Measurements from ENCODE around the gene CCT8. TPM values are rescaled to one million over a fixed set of nuclear protein-coding genes. Genes with fewer than 3 reads are reported as not detected.

The CCT8 gene
- total and polyA plus RNA-seq, 10 of the 15 experiments (the other 5 are each of a cell fraction or from before 2014, with no cell fraction given), result 321 to 696 (median 471) TPM

DNA sequence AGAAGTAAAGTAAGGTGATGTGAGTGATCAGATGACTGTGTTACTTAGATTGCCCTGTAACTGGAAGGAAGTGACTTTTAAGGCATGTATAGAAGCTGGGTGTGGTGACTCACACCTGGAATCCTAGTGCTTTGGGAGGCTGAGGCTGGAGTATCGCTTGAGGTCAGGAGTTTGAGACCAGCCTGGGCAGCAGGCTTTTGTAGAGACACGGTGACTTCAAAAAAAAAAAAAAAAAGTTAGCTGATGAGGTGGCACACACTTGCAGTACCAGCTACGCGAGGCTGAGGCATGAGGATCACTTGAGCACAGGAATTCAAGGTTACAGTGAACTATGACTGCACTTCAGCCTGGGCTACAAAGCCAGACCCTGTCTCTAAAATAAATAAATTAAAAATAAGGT is 51.3 kb downstream of the CCT8 start (continued):
- TF ChIP-seq MEF2B (IDR thresholded peaks at IDR 0.05; ENCODE audit: partially characterized antibody, poor library complexity, severe bottlenecking), result no peak
- TF ChIP-seq PBX3 (IDR thresholded peaks at IDR 0.05; ENCODE audit: insufficient replicate concordance, low read depth, low read length), result no peak

DNA sequence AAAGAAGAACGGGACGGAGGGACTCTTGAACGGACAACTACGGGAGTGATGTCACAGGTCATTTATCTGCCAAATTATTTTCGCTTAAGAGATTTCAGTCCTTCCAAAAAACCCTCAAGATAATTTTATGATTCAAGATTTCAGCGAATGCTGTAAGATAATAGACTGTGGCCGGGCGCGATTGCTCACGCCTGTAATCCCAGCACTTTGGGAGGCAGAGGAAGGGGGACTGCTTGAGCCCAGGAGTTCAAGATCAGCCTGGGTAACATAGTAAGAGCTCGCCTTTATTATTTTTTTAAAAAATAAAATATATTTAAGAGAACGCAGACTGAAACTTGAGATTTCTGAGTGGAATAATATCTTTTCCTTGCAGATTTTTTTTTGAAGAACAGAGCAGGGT is 54.9 kb downstream of the CCT8 start:
- intact Hi-C loops (cut with micrococcal nuclease; ENCODE audit: unreplicated experiment), result no loop called here
- under 1% methylated on average over 12 of the region's 12 CpGs for WGBS (ENCODE audit: insufficient coverage, insufficient replicate concordance, low lambda C conversion rate, missing lambda C conversion rate)
- TSS peak; percentile 83 for BruUV-seq (replicated peaks)
- TF ChIP-seq SUZ12 (IDR thresholded peaks at IDR 0.05; ENCODE audit: unreplicated experiment), result no peak
- TF ChIP-seq CBFB (IDR thresholded peaks at IDR 0.05; ENCODE audit: low read depth), result no peak
- no peak for TF ChIP-seq ZNF207 (IDR thresholded peaks at IDR 0.05; ENCODE audit: borderline replicate concordance)
- TF ChIP-seq ZNF622 (IDR thresholded peaks at IDR 0.05), result no peak
- no peak for TF ChIP-seq MEF2A (IDR thresholded peaks at IDR 0.05; ENCODE audit: insufficient read depth, low read depth, low read length)
- no peak for TF ChIP-seq SMARCA5 (IDR thresholded peaks at IDR 0.05)
- TF ChIP-seq ZBTB4 (CRISPR knock-in tag; IDR thresholded peaks at IDR 0.05), result no peak
- no peak for TF ChIP-seq EED (IDR thresholded peaks at IDR 0.05; ENCODE audit: low read depth)
- TF ChIP-seq NBN (IDR thresholded peaks at IDR 0.05), result no peak
- TF ChIP-seq ZBED1 (IDR thresholded peaks at IDR 0.05; ENCODE audit: borderline replicate concordance), result no peak
- TF ChIP-seq JUND (IDR thresholded peaks at IDR 0.05; ENCODE audit: low read depth, low read length), result no peak
- TF ChIP-seq SPI1 (IDR thresholded peaks at IDR 0.05; ENCODE audit: borderline replicate concordance, insufficient read depth, low read depth, low read length), result no peak
- TF ChIP-seq PAX5 (IDR thresholded peaks at IDR 0.05; ENCODE audit: borderline replicate concordance, low read depth, low read length), result no peak
- TF ChIP-seq, protein P1, sequence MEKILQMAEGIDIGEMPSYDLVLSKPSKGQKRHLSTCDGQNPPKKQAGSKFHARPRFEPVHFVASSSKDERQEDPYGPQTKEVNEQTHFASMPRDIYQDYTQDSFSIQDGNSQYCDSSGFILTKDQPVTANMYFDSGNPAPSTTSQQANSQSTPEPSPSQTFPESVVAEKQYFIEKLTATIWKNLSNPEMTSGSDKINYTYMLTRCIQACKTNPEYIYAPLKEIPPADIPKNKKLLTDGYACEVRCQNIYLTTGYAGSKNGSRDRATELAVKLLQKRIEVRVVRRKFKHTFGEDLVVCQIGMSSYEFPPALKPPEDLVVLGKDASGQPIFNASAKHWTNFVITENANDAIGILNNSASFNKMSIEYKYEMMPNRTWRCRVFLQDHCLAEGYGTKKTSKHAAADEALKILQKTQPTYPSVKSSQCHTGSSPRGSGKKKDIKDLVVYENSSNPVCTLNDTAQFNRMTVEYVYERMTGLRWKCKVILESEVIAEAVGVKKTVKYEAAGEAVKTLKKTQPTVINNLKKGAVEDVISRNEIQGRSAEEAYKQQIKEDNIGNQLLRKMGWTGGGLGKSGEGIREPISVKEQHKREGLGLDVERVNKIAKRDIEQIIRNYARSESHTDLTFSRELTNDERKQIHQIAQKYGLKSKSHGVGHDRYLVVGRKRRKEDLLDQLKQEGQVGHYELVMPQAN (conservative IDR thresholded peaks at IDR 0.05), result no peak
- TF ChIP-seq BACH1 (IDR thresholded peaks at IDR 0.05; ENCODE audit: borderline replicate concordance), result no peak
- TF ChIP-seq SRF (IDR thresholded peaks at IDR 0.05; ENCODE audit: low read depth in 2 of 2, low read length in 2 of 2), result no peak

More for the DNA sequence above, 54.9 kb downstream of the CCT8 start:
- in situ Hi-C loops (cut with MboI), result no loop called here
- Histone ChIP-seq H3K9me3 (replicated peaks; ENCODE audit: control insufficient read depth, insufficient read depth, low read length) (no peaks in the 10 kb centered on the region), H4K20me1 (ENCODE audit: control insufficient read depth, insufficient read depth) (no peaks in the 10 kb centered on the region), H3K9ac (ENCODE audit: control insufficient read depth, insufficient read depth, low read length) (peak overlapping the region; percentile 88), H3K79me2 (ENCODE audit: control insufficient read depth, insufficient read depth, low read length) (peaks cover 24% of the 10 kb centered on the region), H3K27me3 (replicated peaks in 1 of 2; ENCODE audit: control insufficient read depth in 2 of 2, insufficient read depth in 2 of 2, low read length in 1 of 2) (no peaks in the 10 kb centered on the region), H2AFZ (ENCODE audit: control insufficient read depth, low read depth, low read length) (no peak overlapping the region), H3K27ac (ENCODE audit: control insufficient read depth, insufficient read depth) (peak overlapping the region; percentile 95), H3K4me2 (ENCODE audit: control insufficient read depth, insufficient read depth) (peak overlapping the region; percentile 85), H3K4me3 (peak overlapping the region; percentile 97), H3K4me1 (ENCODE audit: control insufficient read depth, insufficient read depth, low read length) (peaks cover 9% of the 10 kb centered on the region; the same call in 1 of the 2 replicates), H3K36me3 (ENCODE audit: control insufficient read depth in 2 of 2, insufficient read depth in 2 of 2, low read length in 1 of 2) (no peaks in the 10 kb centered on the region)
- ATAC-seq (peak; percentile 42), DNase-seq (ENCODE audit: low read depth, low spot score) (no peak), FAIRE-seq (peak; percentile 57)
- ChIA-PET SMC1A (ENCODE audit: uncharacterized antibody, unreplicated experiment) (interaction anchor here (0.9 to 2.4 kb wide), 11 partner anchors 9 to 54 kb away, joined by 3 to 20 read pairs (median 4); partner anchors contain the start of gene CCT8), POLR2A (interaction anchor here (0.7 to 3.5 kb wide), 15 partner anchors 10 to 358 kb away, joined by 3 to 41 read pairs (median 5); partner anchors contain the start of genes CCT8 and LTN1), RAD21 (ENCODE audit: unreplicated experiment) (interaction anchor here (1.1 to 3.5 kb wide), 10 partner anchors 9 to 213 kb away, joined by 3 to 24 read pairs (median 6); partner anchors contain the start of gene LTN1), CTCF (interaction anchor here (1.1 to 2.1 kb wide), 5 partner anchors 8 to 358 kb away, joined by 3 to 7 read pairs (median 5); partner anchors contain the start of gene LTN1)
